PFSK-1 (cell line): ENCODE results near the gene PTPRN2.

Source experiments
- FOXP2 ChIP-seq: optimal IDR thresholded peaks from 2 replicates; pipeline ENCODE3; 2011; ENCODE audit warnings: borderline replicate concordance, control low read depth, inconsistent platforms; ENCODE audit not compliant: insufficient read depth; ENCODE audit errors: extremely low read length, extremely low read depth
- POLR2AphosphoS5 ChIP-seq: IDR thresholded peaks from 2 replicates; pipeline ENCODE4 v1.6.1; 2012; ENCODE audit warnings: low read depth, mild to moderate bottlenecking, control low read depth, low read length, moderate library complexity
- REST ChIP-seq, 2 experiments: IDR thresholded peaks; 2 replicates each; pipeline versions ENCODE4 v1.6.1 to v1.8.0; 2011 to 2012; ENCODE audit warnings: low read depth in 2 of 2, low read length in 2 of 2, control low read depth in 1 of 2, inconsistent platforms in 1 of 2, mild to moderate bottlenecking in 1 of 2, moderate library complexity in 1 of 2; ENCODE audit not compliant: insufficient read depth in 1 of 2
- SIN3A ChIP-seq: IDR thresholded peaks from 2 replicates; pipeline ENCODE4 v1.6.1; 2012; ENCODE audit warnings: mild to moderate bottlenecking, low read length, moderate library complexity, borderline replicate concordance; ENCODE audit not compliant: insufficient read depth
- TAF1 ChIP-seq: IDR thresholded peaks from 2 replicates; pipeline ENCODE4 v1.6.1; 2012; ENCODE audit warnings: low read length, control low read depth, borderline replicate concordance; ENCODE audit not compliant: insufficient read depth

The PTPRN2 gene

GRCh38 chr7:158542651-158543566 is 44.7 kb downstream of the PTPRN2 start:
- TF ChIP-seq FOXP2 (no peak), TAF1 (no peak), POLR2AphosphoS5 (no peak), SIN3A (no peak), REST (IDR thresholded peaks at IDR 0.05; ENCODE audit: insufficient read depth in 1 of 2, low read depth in 2 of 2, low read length in 2 of 2) (no peak)

GRCh38 chr7:158541346-158542010 is 46.1 kb downstream of the PTPRN2 start:
- TF ChIP-seq POLR2AphosphoS5 = no peak
- no peak for TF ChIP-seq TAF1
- TF ChIP-seq FOXP2 = no peak
- no peak for TF ChIP-seq SIN3A
- no peak for TF ChIP-seq REST (IDR thresholded peaks at IDR 0.05; ENCODE audit: insufficient read depth in 1 of 2, low read depth in 2 of 2, low read length in 2 of 2)

- TF ChIP-seq POLR2AphosphoS5 (no peak), TAF1 (no peak), FOXP2 (no peak), SIN3A (no peak), REST (IDR thresholded peaks at IDR 0.05; ENCODE audit: insufficient read depth in 1 of 2, low read depth in 2 of 2, low read length in 2 of 2) (no peak)
Measured at GRCh38 chr7:158539711-158540146, 47.9 kb downstream of the PTPRN2 start.

GRCh38 chr7:158538156-158538946 is 49.3 kb downstream of the PTPRN2 start:
- TF ChIP-seq POLR2AphosphoS5 (no peak), REST (IDR thresholded peaks at IDR 0.05; ENCODE audit: insufficient read depth in 1 of 2, low read depth in 2 of 2, low read length in 2 of 2) (no peak), FOXP2 (no peak), SIN3A (no peak), TAF1 (no peak)
